K562 (cell line): ENCODE results near the gene SDK1. TPM values are rescaled to one million over a fixed set of nuclear protein-coding genes. Genes with fewer than 3 reads are reported as not detected.

Source experiments
- ATAC-seq: fragments of 200-7000 bp; cut with Tn5 transposase; 3 replicates; pipeline ENCODE4 v1.9.1; 2020; ENCODE audit warnings: moderate library complexity
- BruUV-seq: library from RNA; stranded (reverse); fragments of 400-500 nt; replicated peaks from 2 replicates; lab custom pipeline; 2021; lab: Mats Ljungman, UMichigan
- CTCF ChIA-PET: fragments of 300-600 bp; formaldehyde crosslinking; extraction: SDS; loops from one replicate; lab custom pipeline; 2021; ENCODE audit warnings: low intra/inter-chr PET ratio; lab: Yijun Ruan, JAX
- POLR2A ChIA-PET: fragments of 300-600, 350-650 bp; sonication (Branson Sonifier 250); formaldehyde crosslinking; extraction: SDS; loops from one replicate; lab custom pipeline; 2021; ENCODE audit warnings: antibody characterized with exemption, inconsistent platforms; lab: Yijun Ruan, JAX
- DNase-seq, 4 experiments: peaks; one replicate each; pipeline versions ENCODE4 v3.0.0 to v3.0.0-alpha.2; 2011 to 2018; ENCODE audit warnings: low spot score in 3 of 4, mixed read lengths in 3 of 4; ENCODE audit errors: extremely low read depth in 1 of 4
- FAIRE-seq: peaks from 2 replicates; lab custom pipeline; 2011; peaks lifted over from hg19 to GRCh38; lab: Jason Lieb, UNC
- H2AFZ ChIP-seq: 2 replicates; pipeline ENCODE4 v1.6.0; 2011; ENCODE audit warnings: low read depth, low read length, control low read depth, inconsistent platforms
- H3K27ac ChIP-seq: fragments of 200-600 bp; 3 replicates; pipeline ENCODE4 v1.8.0; 2011; ENCODE audit warnings: low read depth, mild to moderate bottlenecking, control low read depth, inconsistent platforms, low read length, moderate library complexity, mixed read lengths; ENCODE audit errors: extremely low read depth
- H3K27me3 ChIP-seq, 2 experiments: fragments of 300-600 bp in 1 of 2; 2 replicates in 1 of 2; 3 replicates in 1 of 2; pipeline versions ENCODE4 v1.6.0 to v1.8.0; 2011; ENCODE audit warnings: inconsistent platforms in 2 of 2, low read length in 2 of 2, mild to moderate bottlenecking in 1 of 2, mixed read lengths in 1 of 2, moderate library complexity in 1 of 2; ENCODE audit not compliant: control insufficient read depth in 2 of 2, insufficient read depth in 2 of 2
- H3K36me3 ChIP-seq: fragments of 300-600 bp; 3 replicates; pipeline ENCODE4 v1.8.0; 2011; ENCODE audit warnings: mild to moderate bottlenecking, low read length, inconsistent platforms; ENCODE audit not compliant: control insufficient read depth, insufficient read depth
- H3K4me1 ChIP-seq, 2 experiments: fragments of 200-600 bp in 1 of 2; replicated peaks in 1 of 2; 2 replicates in 1 of 2; 3 replicates in 1 of 2; pipeline versions ENCODE4 v1.5.1 to v1.8.0; 2011; ENCODE audit warnings: inconsistent platforms in 2 of 2, low read length in 2 of 2, mild to moderate bottlenecking in 1 of 2, mixed read lengths in 1 of 2, moderate library complexity in 1 of 2; ENCODE audit not compliant: control insufficient read depth in 2 of 2, insufficient read depth in 2 of 2
- H3K4me2 ChIP-seq: 2 replicates; pipeline ENCODE4 v1.6.1; 2011; ENCODE audit warnings: low read length, control low read depth, inconsistent platforms, mixed read lengths; ENCODE audit not compliant: insufficient read depth
- H3K4me3 ChIP-seq: fragments of 200-600 bp; sonication (generic), shearing (Covaris generic); 2 replicates; pipeline ENCODE4 v1.5.1; 2016; ENCODE audit warnings: control low read depth, inconsistent platforms
- H3K79me2 ChIP-seq: fragments of 200-600 bp; 3 replicates; pipeline ENCODE4 v1.8.0; 2011; ENCODE audit warnings: low read length, inconsistent platforms; ENCODE audit not compliant: control insufficient read depth, insufficient read depth
- H3K9ac ChIP-seq, 2 experiments: 2 replicates each; pipeline versions ENCODE4 v1.6.0 to v1.6.1; 2011; ENCODE audit warnings: low read depth in 2 of 2, low read length in 2 of 2, control low read depth in 1 of 2, inconsistent platforms in 1 of 2, mild to moderate bottlenecking in 1 of 2, mixed read lengths in 1 of 2; ENCODE audit not compliant: insufficient read depth in 1 of 2
- H3K9me1 ChIP-seq: one replicate; pipeline ENCODE4 v1.6.0; 2011; ENCODE audit warnings: inconsistent platforms, mild to moderate bottlenecking, low read length, moderate library complexity; ENCODE audit not compliant: control insufficient read depth, insufficient read depth
- H3K9me3 ChIP-seq: replicated peaks from 2 replicates; pipeline ENCODE4 v1.5.1; 2011; ENCODE audit warnings: low read depth, low read length, inconsistent platforms; ENCODE audit not compliant: control insufficient read depth, insufficient read depth
- H4K20me1 ChIP-seq: replicated peaks from 2 replicates; pipeline ENCODE4 v1.6.1; 2011; ENCODE audit warnings: low read length, inconsistent platforms, mixed read lengths; ENCODE audit not compliant: control insufficient read depth, insufficient read depth
- ATF2 ChIP-seq: sonication (generic); formaldehyde crosslinking; IDR thresholded peaks from 2 replicates; pipeline ENCODE4 v1.8.1; 2022; ENCODE audit warnings: missing genetic modification reagents
- CBFA2T3 ChIP-seq: fragments of 450-650 bp; IDR thresholded peaks from 2 replicates; pipeline ENCODE4 v1.6.1; 2017
- COPS2 ChIP-seq: fragments of 450-650 bp; conservative IDR thresholded peaks from 2 replicates; pipeline ENCODE4 v1.6.1; 2016; ENCODE audit warnings: mild to moderate bottlenecking, moderate library complexity
- ESRRA ChIP-seq: fragments of 450-650 bp; IDR thresholded peaks from 2 replicates; pipeline ENCODE4 v1.6.1; 2014; ENCODE audit warnings: low read depth, mild to moderate bottlenecking, moderate library complexity, borderline replicate concordance
- GABPB2 ChIP-seq: fragments of 250-450 bp; sonication (Bioruptor Pico); conservative IDR thresholded peaks from 2 replicates; pipeline ENCODE4 v1.5.1; 2021; ENCODE audit warnings: mild to moderate bottlenecking
- HMGN3 ChIP-seq: IDR thresholded peaks from 2 replicates; pipeline ENCODE4 v1.6.1; 2011; ENCODE audit warnings: borderline replicate concordance, low read depth, mild to moderate bottlenecking, mixed read lengths, low read length; ENCODE audit not compliant: insufficient read length; ENCODE audit errors: extremely low read depth
- JUNB ChIP-seq: fragments of 450-650 bp; formaldehyde crosslinking; conservative IDR thresholded peaks from 2 replicates; pipeline ENCODE4 v1.4.0; 2020; ENCODE audit warnings: mild to moderate bottlenecking
- KAT7 ChIP-seq: sonication (generic); formaldehyde crosslinking; IDR thresholded peaks from 2 replicates; pipeline ENCODE4 v1.8.0; 2022; ENCODE audit warnings: missing genetic modification reagents, mild to moderate bottlenecking, borderline replicate concordance
- NFE2L1 ChIP-seq: fragments of 450-650 bp; IDR thresholded peaks from 2 replicates; pipeline ENCODE4 v1.6.1; 2016; ENCODE audit warnings: missing genetic modification characterization, low read depth, mild to moderate bottlenecking, missing compliant biosample characterization, moderate library complexity, borderline replicate concordance
- NR3C1 ChIP-seq: sonication (generic); formaldehyde crosslinking; IDR thresholded peaks from 2 replicates; pipeline ENCODE4 v1.8.1; 2022; ENCODE audit warnings: missing genetic modification reagents
- SP2 ChIP-seq: IDR thresholded peaks from 2 replicates; pipeline ENCODE4 v1.6.1; 2011; ENCODE audit warnings: mild to moderate bottlenecking, low read depth, low read length, moderate library complexity; ENCODE audit not compliant: poor library complexity, severe bottlenecking; ENCODE audit errors: extremely low read depth
- TCF7L2 ChIP-seq: fragments of 150-350 bp; IDR thresholded peaks from 2 replicates; pipeline ENCODE4 v1.6.1; 2016; ENCODE audit warnings: low read depth, mild to moderate bottlenecking, low read length, moderate library complexity
- TEAD4 ChIP-seq, 2 experiments: sonication (generic) in 1 of 2; formaldehyde crosslinking in 1 of 2; IDR thresholded peaks; 2 replicates each; pipeline versions ENCODE4 v1.6.1 to v1.8.0; 2012 to 2022; ENCODE audit warnings: borderline replicate concordance in 1 of 2, inconsistent platforms in 1 of 2, low read length in 1 of 2, mild to moderate bottlenecking in 1 of 2, missing genetic modification reagents in 1 of 2
- ZNF316 ChIP-seq: fragments of 450-650 bp; IDR thresholded peaks from 2 replicates; pipeline ENCODE4 v1.6.1; 2016
- ZNF609 ChIP-seq: sonication (generic); formaldehyde crosslinking; IDR thresholded peaks from 2 replicates; pipeline ENCODE4 v1.8.1; 2023; ENCODE audit warnings: missing genetic modification reagents, mild to moderate bottlenecking, borderline replicate concordance
- ZNF766 ChIP-seq: fragments of 200-800 bp; sonication (Bioruptor generic); conservative IDR thresholded peaks from 2 replicates; pipeline ENCODE4 v1.6.1; 2016; ENCODE audit warnings: missing genetic modification characterization, missing compliant biosample characterization
- WGBS: fragments of 100-300 bp; shearing (Covaris generic); methylation state at CpG from one replicate; pipeline ENCODE4 v1.1.6; 2016; ENCODE audit warnings: low coverage, mixed read lengths; ENCODE audit not compliant: insufficient coverage; ENCODE audit errors: missing lambda C conversion rate; 5-methylcytosine and 5-hydroxymethylcytosine counted together
- in situ Hi-C: fragments of 300-500 bp; cut with MboI; formaldehyde crosslinking; loops from 4 replicates; pipeline ENCODE4 v1.15.0; 2018; ENCODE audit warnings: inconsistent platforms, mixed read lengths
- intact Hi-C: fragments of 100-400 bp; cut with micrococcal nuclease; formaldehyde crosslinking; loops from 2 replicates; pipeline ENCODE4 v1.14.2; 2022
- polyA plus RNA-seq, 8 experiments: library from polyadenylated mRNA; depleted of rRNA in 4 of 8; stranded (reverse) in 5 of 8; unstranded in 3 of 8; fragments of >200 nt; fragmentation: Nextera tagmentation in 2 of 8; fragmentation: Illumina TruSeq in 1 of 8; extraction: Ambion mirVana in 2 of 8; extraction: Trizol in 1 of 8; gene quantifications; 2 replicates each; pipeline versions ENCODE4 v1.2.1 to v1.2.3, GENCODE V29; 2011 to 2014; ENCODE audit warnings: inconsistent platforms in 1 of 8, missing spikeins in 1 of 8
- total RNA-seq, 7 experiments: library from RNA; depleted of rRNA in 6 of 7; stranded (reverse); fragments of >200 nt in 6 of 7; fragmentation: Illumina TruSeq in 2 of 7; extraction: Trizol in 2 of 7; gene quantifications; 2 replicates each; pipeline versions ENCODE4 v1.2.1 to v1.2.3, GENCODE V29; 2011 to 2021; ENCODE audit warnings: low replicate concordance in 1 of 7

Gene SDK1
- total and polyA plus RNA-seq, 9 of the 15 experiments (the other 6 are each of a cell fraction or from before 2014, with no cell fraction given), result 0.16 TPM; not detected in 8

- Histone ChIP-seq H3K79me2 (no peaks in the 10 kb centered on the region), H3K9me3 (no peaks in the 10 kb centered on the region), H2AFZ (no peak overlapping the region), H3K27me3 (no peaks in the 10 kb centered on the region), H3K4me2 (no peak overlapping the region), H3K4me1 (no peaks in the 10 kb centered on the region), H3K4me3 (no peak overlapping the region), H3K27ac (no peak overlapping the region), H4K20me1 (no peaks in the 10 kb centered on the region), H3K36me3 (no peaks in the 10 kb centered on the region), H3K9ac (no peak overlapping the region), H3K9me1 (no peaks in the 10 kb centered on the region)
- ATAC-seq, result no peak
- in situ Hi-C loops (no loop called here), intact Hi-C loops (no loop called here)
- ChIA-PET POLR2A (no interaction called here), CTCF (no interaction called here)
- TF ChIP-seq ZNF316 (no peak), TCF7L2 (no peak), NR3C1 (no peak), CBFA2T3 (no peak), ESRRA (no peak), ZNF766 (CRISPR knock-in tag) (no peak), HMGN3 (no peak), JUNB (CRISPR knock-in tag) (no peak), ZNF609 (CRISPR knock-in tag) (no peak), TEAD4 (IDR thresholded peaks at IDR 0.05; ENCODE audit: low read length) (no peak), TEAD4 (CRISPR knock-in tag; IDR thresholded peaks at IDR 0.05; ENCODE audit: borderline replicate concordance) (no peak), SP2 (no peak), GABPB2 (CRISPR knock-in tag) (no peak), NFE2L1 (tag) (no peak), KAT7 (CRISPR knock-in tag) (no peak), ATF2 (no peak), COPS2 (no peak)
- no peak for DNase-seq
- no TSS peak for BruUV-seq
- no peak for FAIRE-seq
- 3% methylated on average over 2 of the region's 2 CpGs for WGBS
Measured at GRCh38 chr7:3332308-3332707, 31.3 kb downstream of the SDK1 start.
